Natural killer cell (primary cell): Measurements from ENCODE around the gene SPDYE2. TPM values are rescaled to one million over a fixed set of nuclear protein-coding genes. Genes with fewer than 3 reads are reported as not detected.
"Not testable (repeated sequence)": the region's sequence is repeated elsewhere in the genome, so short reads cannot be mapped to it uniquely, and the experiment has no call there.

ENCODE experiments used
- ATAC-seq, 3 donors: fragments of 150-1000 bp in 2 of 3; fragments of 200-7000 bp in 1 of 3; cut with Tn5 transposase; 1 replicate in 1 of 3; 2 replicates in 2 of 3; pipeline ENCODE4 v1.10.0; 2021; ENCODE audit warnings: mild to moderate bottlenecking in 2 of 3, moderate library complexity in 2 of 3
- DNase-seq, 2 donors: peaks; one replicate each; pipeline versions ENCODE4 v3.0.0 to v3.0.0-alpha.2; 2013 to 2021; ENCODE audit warnings: mixed read lengths in 1 of 2
- H3K27ac ChIP-seq: one replicate; pipeline ENCODE4 v1.5.1; 2013; ENCODE audit warnings: mild to moderate bottlenecking, low read length
- H3K27me3 ChIP-seq: one replicate; pipeline ENCODE4 v1.6.1; 2013; ENCODE audit warnings: low read length; ENCODE audit not compliant: control insufficient read depth, insufficient read depth
- H3K36me3 ChIP-seq: one replicate; pipeline ENCODE4 v1.6.1; 2013; ENCODE audit warnings: low read length; ENCODE audit not compliant: control insufficient read depth, insufficient read depth
- H3K4me1 ChIP-seq: one replicate; pipeline ENCODE4 v1.6.1; 2013; ENCODE audit warnings: low read length; ENCODE audit not compliant: control insufficient read depth, insufficient read depth
- H3K4me3 ChIP-seq: one replicate; pipeline ENCODE4 v1.5.1; 2013; ENCODE audit warnings: low read length
- H3K9me3 ChIP-seq: one replicate; pipeline ENCODE4 v1.6.1; 2013; ENCODE audit warnings: low read length; ENCODE audit not compliant: control insufficient read depth, insufficient read depth
- H3K27ac Mint-ChIP-seq, 2 donors: one replicate each; pipeline ENCODE4 v1.8.0; 2022; ENCODE audit warnings: mild to moderate bottlenecking in 2 of 2, mixed read lengths in 2 of 2, moderate library complexity in 1 of 2
- H3K27me3 Mint-ChIP-seq, 2 donors: one replicate each; pipeline ENCODE4 v1.8.0; 2022; ENCODE audit warnings: low read depth in 2 of 2, mixed read lengths in 2 of 2
- H3K36me3 Mint-ChIP-seq: one replicate; pipeline ENCODE4 v1.8.0; 2022; ENCODE audit warnings: mixed read lengths
- H3K4me1 Mint-ChIP-seq, 2 donors: one replicate each; pipeline ENCODE4 v1.8.0; 2022; ENCODE audit warnings: mixed read lengths in 2 of 2
- H3K4me3 Mint-ChIP-seq: one replicate; pipeline ENCODE4 v1.8.0; 2022; ENCODE audit warnings: mild to moderate bottlenecking, moderate library complexity, mixed read lengths
- H3K9me3 Mint-ChIP-seq, 2 donors: one replicate each; pipeline ENCODE4 v1.8.0; 2022; ENCODE audit warnings: mixed read lengths in 2 of 2
- WGBS: methylation state at CpG from one replicate; pipeline ENCODE4 v1.1.7; 2013; ENCODE audit warnings: missing lambda C conversion rate; ENCODE audit not compliant: insufficient coverage; 5-methylcytosine and 5-hydroxymethylcytosine counted together
- intact Hi-C: fragments of 100-400 bp; cut with micrococcal nuclease; formaldehyde crosslinking; loops from one replicate; pipeline ENCODE4 v1.14.2; 2022
- total RNA-seq, 4 donors: library from RNA; stranded (reverse); fragments of 120-200 nt in 1 of 4; gene quantifications; one replicate each; pipeline versions ENCODE4 v1.2.3 to v1.2.4, GENCODE V29; 2013 to 2022

The SPDYE2 gene, protein sequence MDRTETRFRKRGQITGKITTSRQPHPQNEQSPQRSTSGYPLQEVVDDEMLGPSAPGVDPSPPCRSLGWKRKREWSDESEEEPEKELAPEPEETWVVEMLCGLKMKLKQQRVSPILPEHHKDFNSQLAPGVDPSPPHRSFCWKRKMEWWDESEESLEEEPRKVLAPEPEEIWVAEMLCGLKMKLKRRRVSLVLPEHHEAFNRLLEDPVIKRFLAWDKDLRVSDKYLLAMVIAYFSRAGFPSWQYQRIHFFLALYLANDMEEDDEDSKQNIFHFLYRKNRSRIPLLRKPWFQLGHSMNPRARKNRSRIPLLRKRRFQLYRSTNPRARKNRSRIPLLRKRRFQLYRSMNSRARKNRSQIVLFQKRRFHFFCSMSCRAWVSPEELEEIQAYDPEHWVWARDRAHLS
- total RNA-seq = under 1 TPM in 2 of 3 donors, not detected in 1; 0.25 to 0.61 TPM
- 0.07 TPM for total RNA-seq (2013)

DNA sequence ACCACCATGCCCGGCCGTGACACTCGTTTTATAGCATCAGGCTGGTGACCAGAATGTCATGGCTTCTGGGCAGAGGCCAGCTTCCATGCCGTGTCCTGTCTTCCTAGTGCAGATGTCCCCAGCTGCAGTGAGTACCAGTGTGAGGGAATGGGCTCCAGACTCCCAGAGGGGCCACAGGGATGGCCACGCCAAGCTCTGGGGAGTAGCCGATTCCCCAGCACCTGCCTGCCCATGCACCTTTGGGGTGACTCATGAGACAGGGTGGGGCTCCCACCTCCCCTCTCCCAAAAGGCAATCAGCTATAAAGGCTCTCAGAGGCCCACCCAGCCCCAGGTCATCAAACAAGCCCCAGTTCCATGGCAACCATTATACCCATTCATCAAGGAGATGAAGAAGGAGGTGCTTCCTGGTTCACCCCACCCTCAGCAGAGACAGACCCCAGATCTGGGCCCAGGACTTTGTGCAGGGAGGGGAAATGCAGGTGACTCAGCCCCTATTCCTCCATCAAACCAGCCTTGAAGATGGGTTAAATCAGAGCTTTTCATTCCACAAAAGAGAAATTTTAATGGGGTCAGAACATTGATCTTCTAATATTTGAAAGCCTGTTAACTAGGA lies at the start of gene SPDYE2:
Gene SPDYE2, plus strand, starts transcription at position 419 of the 615 bp plus-strand sequence. CDS start 2,030 bp downstream, outside the sequence.
- WGBS = no CpG with 5 or more reads among the region's 6 CpGs
- ATAC-seq, H3K4me1 Mint-ChIP-seq, H3K36me3 ChIP-seq, H3K36me3 Mint-ChIP-seq, H3K9me3 Mint-ChIP-seq, H3K27ac ChIP-seq, H3K27ac Mint-ChIP-seq, H3K4me1 ChIP-seq, H3K4me3 Mint-ChIP-seq, H3K27me3 ChIP-seq, H3K27me3 Mint-ChIP-seq, DNase-seq, H3K4me3 ChIP-seq, intact Hi-C loops, H3K9me3 ChIP-seq: not testable (repeated sequence)

DNA sequence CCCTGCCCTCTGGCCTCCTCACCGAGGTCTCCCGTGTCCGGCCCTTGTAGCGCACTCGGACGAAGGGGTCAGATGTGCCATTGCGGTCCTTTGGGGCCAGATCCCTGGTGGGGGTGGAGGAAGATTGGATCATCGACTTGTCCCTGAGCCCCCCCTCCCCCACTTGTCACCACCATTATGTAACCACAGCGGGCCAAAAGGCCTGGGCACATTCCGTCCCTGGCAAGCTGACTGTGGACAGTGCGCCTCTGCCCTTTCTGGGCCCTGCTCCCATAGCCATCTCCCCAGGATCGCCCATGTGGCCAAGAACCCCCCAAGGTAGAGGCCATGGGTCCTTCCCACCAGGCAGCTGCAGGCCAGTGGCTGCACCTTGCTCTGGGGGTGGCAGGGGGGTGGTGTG lies 47.9 kb upstream of the SPDYE2 start:
- H3K27me3 Mint-ChIP-seq, H3K9me3 ChIP-seq, H3K27me3 ChIP-seq, H3K9me3 Mint-ChIP-seq, intact Hi-C loops, H3K36me3 ChIP-seq, H3K27ac Mint-ChIP-seq, H3K4me3 ChIP-seq, H3K4me3 Mint-ChIP-seq, DNase-seq, H3K4me1 ChIP-seq, H3K27ac ChIP-seq, H3K36me3 Mint-ChIP-seq, H3K4me1 Mint-ChIP-seq: not testable (repeated sequence)
- ATAC-seq = peak in 1 of 3 donors; percentile 18
- WGBS = no CpG with 5 or more reads among the region's 12 CpGs

DNA sequence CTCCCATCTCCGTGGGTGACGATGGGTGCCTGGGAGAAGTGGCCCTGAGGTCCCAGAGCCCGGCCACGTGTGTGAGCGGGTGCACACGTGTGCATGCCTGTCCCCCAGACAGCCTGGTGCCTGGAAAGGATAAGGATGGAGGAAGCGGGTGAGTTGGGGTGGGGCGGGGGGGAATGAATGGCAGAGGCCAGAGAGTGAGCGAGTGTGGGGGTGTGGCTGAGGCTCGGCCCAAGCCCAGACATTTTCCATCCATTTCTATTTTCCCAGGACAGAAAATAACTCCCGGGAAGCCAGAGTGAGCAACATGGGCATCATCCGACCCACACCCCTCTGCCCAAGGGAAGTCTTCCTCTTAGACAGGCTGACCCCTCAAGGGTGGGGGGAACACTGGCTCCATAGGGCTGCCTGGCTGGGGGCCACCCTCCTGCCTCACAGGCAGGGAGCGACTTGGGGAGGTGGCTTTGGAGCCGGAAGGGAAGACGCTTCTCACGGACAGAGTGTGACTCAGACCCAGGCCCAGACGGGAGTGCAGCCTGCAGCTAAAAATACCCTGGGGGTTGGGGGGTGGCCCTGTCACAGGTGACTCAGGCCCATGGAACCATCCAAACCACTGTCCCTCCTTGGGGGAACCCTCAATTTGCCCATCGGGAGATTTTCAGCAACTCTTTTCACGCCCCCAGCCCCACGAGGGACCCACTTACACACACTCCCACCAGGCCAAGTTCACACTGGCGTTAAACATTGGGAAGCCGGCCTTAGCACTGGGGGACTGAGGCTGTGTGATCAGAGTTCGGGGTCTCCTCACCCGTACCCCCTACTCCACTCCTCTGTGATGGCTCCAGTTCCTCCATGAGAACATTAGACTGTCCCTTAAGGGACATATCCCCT lies 45.5 kb upstream of the SPDYE2 start:
- not testable (repeated sequence) for H3K4me1 Mint-ChIP-seq

DNA sequence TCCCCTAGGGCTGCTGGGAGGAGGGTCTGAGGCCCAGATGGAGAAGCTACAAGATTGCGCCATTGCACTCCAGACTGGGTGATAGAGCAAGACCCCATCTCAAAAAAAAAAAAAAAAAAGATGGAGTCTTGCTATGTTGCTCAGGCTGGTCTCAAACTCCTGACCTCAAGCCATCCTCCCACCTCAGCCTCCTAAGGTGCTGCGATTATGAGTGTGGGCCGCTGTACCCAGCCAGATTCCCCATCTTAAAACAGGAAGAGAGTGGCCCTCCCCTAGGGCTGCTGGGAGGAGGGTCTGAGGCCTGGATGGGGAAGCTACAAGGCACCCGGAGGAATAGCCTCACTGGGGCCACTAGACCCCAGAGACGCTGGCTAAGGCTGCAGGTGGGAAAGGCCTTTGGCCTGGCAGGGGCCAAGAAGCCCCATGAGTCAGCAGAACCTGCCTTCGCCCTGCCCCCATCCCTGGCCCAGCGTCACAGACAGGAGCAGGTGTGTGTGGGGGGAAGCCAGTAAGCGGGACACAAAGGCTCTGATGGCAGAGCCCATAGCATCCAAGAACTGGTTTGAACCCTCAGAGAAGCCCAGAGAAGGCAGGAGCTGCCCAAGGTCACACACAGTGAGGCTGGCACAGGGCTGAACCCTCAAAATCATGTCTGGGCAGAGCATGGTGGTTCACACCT lies 43.5 kb upstream of the SPDYE2 start:
- H3K4me1 Mint-ChIP-seq, H3K27me3 ChIP-seq, H3K36me3 Mint-ChIP-seq, ATAC-seq, DNase-seq, intact Hi-C loops, H3K27ac ChIP-seq, H3K27ac Mint-ChIP-seq, H3K4me3 ChIP-seq, H3K36me3 ChIP-seq, H3K4me1 ChIP-seq, H3K4me3 Mint-ChIP-seq, H3K9me3 ChIP-seq, H3K9me3 Mint-ChIP-seq, H3K27me3 Mint-ChIP-seq: not testable (repeated sequence)
- WGBS = no CpG with 5 or more reads among the region's 8 CpGs

More for the DNA sequence above, 45.5 kb upstream of the SPDYE2 start:
- H3K9me3 ChIP-seq, H3K4me1 ChIP-seq, H3K36me3 Mint-ChIP-seq, DNase-seq, H3K27me3 ChIP-seq, H3K27ac Mint-ChIP-seq, H3K9me3 Mint-ChIP-seq, H3K4me3 Mint-ChIP-seq, ATAC-seq, H3K36me3 ChIP-seq, intact Hi-C loops, H3K4me3 ChIP-seq, H3K27ac ChIP-seq, H3K27me3 Mint-ChIP-seq: not testable (repeated sequence)
- WGBS = 90% methylated on average over 2 of the region's 24 CpGs

DNA sequence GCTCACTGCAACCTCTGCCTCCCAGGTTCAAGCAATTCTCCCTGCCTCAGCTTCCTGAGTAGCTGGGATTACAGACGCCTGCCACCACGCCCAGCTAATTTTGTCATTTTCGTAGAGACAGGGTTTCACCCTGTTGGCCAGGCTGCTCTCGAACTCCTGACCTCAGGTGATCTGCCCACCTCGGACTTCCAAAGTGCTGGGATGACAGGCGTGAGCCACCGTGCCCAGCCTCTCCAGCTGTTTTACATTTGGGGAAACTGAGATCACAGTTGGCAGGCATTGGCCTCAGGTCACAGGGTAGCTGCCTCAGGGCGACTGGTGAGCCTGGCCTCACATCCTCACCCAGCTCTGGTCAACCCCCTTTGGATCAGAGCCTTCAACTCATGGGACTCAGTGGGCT lies 40.5 kb upstream of the SPDYE2 start:
- peak in 1 of 2 donors; percentile 18 for DNase-seq
- H3K4me3 Mint-ChIP-seq, H3K36me3 Mint-ChIP-seq, H3K4me3 ChIP-seq, H3K27ac Mint-ChIP-seq, H3K36me3 ChIP-seq, H3K4me1 Mint-ChIP-seq, ATAC-seq, H3K27ac ChIP-seq, H3K9me3 ChIP-seq, H3K27me3 Mint-ChIP-seq, H3K9me3 Mint-ChIP-seq, intact Hi-C loops, H3K27me3 ChIP-seq, H3K4me1 ChIP-seq: not testable (repeated sequence)
- 95% methylated on average over 4 of the region's 8 CpGs for WGBS

DNA sequence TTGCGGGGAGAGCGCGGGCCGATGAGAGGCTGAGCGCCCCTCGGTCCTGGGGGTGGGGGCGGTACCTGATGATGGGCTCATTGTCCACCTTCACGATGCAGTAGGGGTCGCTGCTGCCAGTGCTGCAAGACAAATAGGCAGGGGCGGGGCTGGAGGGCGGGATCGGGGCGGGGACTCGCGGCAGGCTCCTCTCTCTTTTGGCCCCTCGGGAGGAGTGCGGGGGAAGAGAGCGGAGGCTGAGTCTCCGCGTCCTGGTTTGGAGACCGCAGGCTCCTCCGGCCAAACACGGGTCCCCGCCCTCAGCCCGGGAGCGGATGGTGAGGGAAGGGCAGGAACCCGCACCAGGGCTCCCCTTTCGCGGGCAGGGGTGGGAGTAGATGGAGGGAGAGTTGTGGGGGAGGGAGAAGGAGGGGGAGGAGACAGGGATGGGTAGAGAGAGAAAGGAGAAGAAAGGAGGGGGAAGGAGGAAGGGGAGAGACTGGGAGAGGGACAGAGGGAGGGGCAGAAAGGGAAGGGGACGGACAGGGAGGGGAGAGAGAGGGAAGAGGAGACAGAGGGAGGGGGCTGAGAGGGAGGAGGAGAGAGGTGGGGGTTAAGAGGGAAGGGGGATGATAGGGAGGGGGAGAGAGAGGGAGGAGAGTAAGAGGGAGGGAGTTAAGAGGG lies 39.0 kb upstream of the SPDYE2 start:
- H3K36me3 ChIP-seq, H3K9me3 ChIP-seq, H3K27me3 ChIP-seq, DNase-seq, H3K27ac Mint-ChIP-seq, H3K4me1 ChIP-seq, H3K27ac ChIP-seq, H3K27me3 Mint-ChIP-seq, H3K9me3 Mint-ChIP-seq, H3K4me3 Mint-ChIP-seq, H3K36me3 Mint-ChIP-seq, H3K4me3 ChIP-seq, H3K4me1 Mint-ChIP-seq, intact Hi-C loops: not testable (repeated sequence)
- peak; percentile 62 to 80 (median 71) for ATAC-seq
- WGBS = no CpG with 5 or more reads among the region's 30 CpGs

DNA sequence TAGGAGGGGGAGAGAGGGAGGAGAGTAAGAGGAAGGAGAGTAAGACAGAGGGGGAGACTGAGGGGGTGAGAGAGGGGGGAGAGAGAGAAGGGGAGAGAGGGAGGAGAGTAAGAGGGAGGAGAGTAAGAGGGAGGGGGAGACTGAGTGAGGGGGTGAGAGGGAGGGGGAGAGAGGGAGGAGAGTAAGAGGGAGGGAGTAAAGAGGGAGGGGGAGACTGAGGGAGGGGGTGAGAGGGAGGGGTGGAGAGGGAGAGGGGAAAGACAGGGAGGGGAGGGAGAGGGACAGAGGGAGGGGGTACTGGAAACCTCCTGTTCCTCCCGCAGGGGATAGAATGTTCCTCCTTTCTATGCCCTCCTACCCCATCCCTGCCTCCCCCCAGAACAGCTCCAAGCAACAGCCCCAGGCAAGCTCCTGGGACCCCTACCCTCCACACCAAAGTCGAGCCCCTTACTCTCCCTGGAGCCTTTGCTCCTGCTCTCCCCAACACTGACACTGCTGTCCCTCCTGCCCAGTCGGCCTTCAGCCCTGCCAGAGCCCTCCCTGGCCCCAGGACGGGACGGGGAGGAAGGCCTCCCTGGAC lies 38.3 kb upstream of the SPDYE2 start:
- H3K36me3 ChIP-seq, H3K36me3 Mint-ChIP-seq, H3K27ac Mint-ChIP-seq, H3K4me3 Mint-ChIP-seq, H3K4me1 ChIP-seq, H3K27me3 ChIP-seq, H3K4me1 Mint-ChIP-seq, H3K9me3 Mint-ChIP-seq, H3K9me3 ChIP-seq, H3K27me3 Mint-ChIP-seq, ATAC-seq, intact Hi-C loops, H3K4me3 ChIP-seq, H3K27ac ChIP-seq: not testable (repeated sequence)
- DNase-seq = peak; percentile 16 to 57
- WGBS = 46% methylated on average over 5 of the region's 5 CpGs
